CD4-positive, alpha-beta T cell (primary cell): ENCODE data around the gene ACTN4. TPM values are rescaled to one million over a fixed set of nuclear protein-coding genes. Genes with fewer than 3 reads are reported as not detected.

ENCODE experiments used
- ATAC-seq: fragments of 200-7000 bp; cut with Tn5 transposase; one replicate; pipeline ENCODE4 v1.10.0; 2022; ENCODE audit warnings: mild to moderate bottlenecking; ENCODE audit not compliant: poor library complexity
- CTCF ChIA-PET: fragments of 350-600 bp; sonication (Branson Sonifier 250); formaldehyde crosslinking; loops from one replicate; lab custom pipeline; 2021; ENCODE audit warnings: antibody characterized with exemption, inconsistent platforms; lab: Charles Lee
- POLR2A ChIA-PET: fragments of 350-600 bp; sonication (Branson Sonifier 250); formaldehyde crosslinking; loops from one replicate; lab custom pipeline; 2021; ENCODE audit warnings: antibody characterized with exemption, inconsistent platforms; lab: Charles Lee
- DNase-seq, 14 experiments: peaks; one replicate each; pipeline ENCODE4 v3.0.0-alpha.2; 2013 to 2020; ENCODE audit warnings: mixed read lengths in 2 of 14
- H3K27ac ChIP-seq, 2 donors: one replicate each; pipeline versions ENCODE4 v1.5.1 to v1.7.0; 2013; ENCODE audit warnings: low read length in 2 of 2, low read depth in 1 of 2, mild to moderate bottlenecking in 1 of 2
- H3K27me3 ChIP-seq, 2 experiments: 1 replicate in 1 of 2; 2 replicates in 1 of 2; pipeline versions ENCODE4 v1.6.1 to v1.7.0; 2013; ENCODE audit warnings: low read length in 2 of 2, control low read depth in 1 of 2, mild to moderate bottlenecking in 1 of 2, moderate library complexity in 1 of 2; ENCODE audit not compliant: insufficient read depth in 2 of 2, control insufficient read depth in 1 of 2
- H3K36me3 ChIP-seq: one replicate; pipeline ENCODE4 v1.6.1; 2013; ENCODE audit warnings: low read length, control low read depth; ENCODE audit not compliant: insufficient read depth
- H3K4me1 ChIP-seq: one replicate; pipeline ENCODE4 v1.6.1; 2013; ENCODE audit warnings: low read length, control low read depth; ENCODE audit not compliant: insufficient read depth
- H3K4me3 ChIP-seq: one replicate; pipeline ENCODE4 v1.5.1; 2013; ENCODE audit warnings: mild to moderate bottlenecking, low read length, moderate library complexity
- H3K9me3 ChIP-seq, 2 experiments: 1 replicate in 1 of 2; 2 replicates in 1 of 2; pipeline versions ENCODE4 v1.6.1 to v1.7.0; 2013; ENCODE audit warnings: low read length in 2 of 2, mild to moderate bottlenecking in 2 of 2, control low read depth in 1 of 2, moderate library complexity in 1 of 2; ENCODE audit not compliant: control insufficient read depth in 1 of 2, insufficient read depth in 1 of 2
- H3K27ac Mint-ChIP-seq: one replicate; pipeline ENCODE4 v1.8.0; 2020; ENCODE audit warnings: mixed read lengths
- H3K27me3 Mint-ChIP-seq: one replicate; pipeline ENCODE4 v1.8.0; 2021; ENCODE audit warnings: mixed read lengths
- H3K36me3 Mint-ChIP-seq: one replicate; pipeline ENCODE4 v1.8.0; 2021; ENCODE audit warnings: low read depth, mixed read lengths
- H3K4me1 Mint-ChIP-seq: one replicate; pipeline ENCODE4 v1.8.0; 2021; ENCODE audit warnings: low read depth, mixed read lengths
- H3K4me3 Mint-ChIP-seq: one replicate; pipeline ENCODE4 v1.8.0; 2020; ENCODE audit warnings: mild to moderate bottlenecking, mixed read lengths
- H3K9me3 Mint-ChIP-seq: one replicate; pipeline ENCODE4 v1.8.0; 2020; ENCODE audit warnings: mixed read lengths
- CTCF ChIP-seq: fragments of 200-600 bp; IDR thresholded peaks from one replicate; pipeline ENCODE4 v1.8.0; 2022; ENCODE audit warnings: antibody characterized with exemption, mild to moderate bottlenecking
- intact Hi-C, 2 experiments: fragments of 100-400 bp; cut with DNase I in 1 of 2; cut with micrococcal nuclease in 1 of 2; formaldehyde crosslinking; loops; one replicate each; pipeline versions ENCODE4 v1.15.1 to v1.9.0; 2023 to 2025; cut with DNase I, micrococcal nuclease
- total RNA-seq, 174 experiments: library from RNA in 2 of 174; stranded (reverse) in 2 of 174; gene quantifications; one replicate each; pipeline ENCODE4 v1.2.3 and lab custom pipeline; 2021 to 2026

ACTN4 gene
- total RNA-seq, 2 experiments from 2014 or later = 70.3 to 84.0 TPM

DNA sequence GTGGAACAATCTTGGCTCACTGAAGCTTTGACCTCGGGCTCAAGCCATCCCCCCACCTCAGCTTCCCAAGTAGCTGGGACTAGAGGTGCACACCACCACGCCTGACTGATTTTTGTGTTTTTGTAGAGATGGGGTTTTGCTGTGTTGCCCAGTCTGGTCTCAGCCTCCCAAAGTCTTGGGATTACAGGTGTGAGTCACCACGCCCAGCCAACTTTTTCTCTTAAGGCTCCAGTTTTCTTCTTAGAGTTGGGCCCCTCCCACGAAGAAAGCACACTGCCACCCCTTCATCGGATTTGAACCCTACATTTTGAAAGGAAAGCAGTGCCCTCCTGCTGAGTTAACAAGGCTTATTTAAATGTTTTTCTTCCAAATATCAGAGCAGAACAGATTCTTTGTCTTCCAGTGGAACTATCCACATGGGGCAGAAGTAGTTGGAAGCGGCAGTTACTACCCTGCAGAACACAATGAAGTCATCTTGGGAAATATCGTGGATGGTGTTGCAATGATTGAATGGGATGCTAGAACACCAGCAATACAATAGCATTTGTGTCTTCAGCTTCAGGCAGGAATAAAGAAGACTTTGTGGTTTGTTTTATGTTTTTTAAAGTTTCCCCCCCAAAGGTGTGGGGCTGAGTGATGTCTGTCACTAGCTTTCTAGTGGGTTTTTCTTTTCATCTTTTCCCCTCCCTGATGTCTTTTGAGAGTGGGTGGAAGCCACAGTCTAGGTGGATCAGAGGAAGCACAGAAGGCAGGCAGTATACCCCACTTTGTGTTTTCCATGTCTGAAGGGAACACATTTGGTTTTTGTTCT lies 8.9 kb downstream of the ACTN4 start:
- Histone ChIP-seq H3K9me3 (no peaks in the 10 kb centered on the region), H3K27me3 (peaks cover 0 to 12% of the 10 kb centered on the region in 2 experiments), H3K4me3 (peak overlapping the region; percentile 13), H3K36me3 (peaks cover 22% of the 10 kb centered on the region), H3K4me1 (peaks cover 74% of the 10 kb centered on the region), H3K27ac (peak overlapping the region in 1 of 2 donors; percentile 26)
- ATAC-seq (peak; percentile 92), DNase-seq (peak in 8 of 14 experiments; percentile 17 to 86 (median 59))
- POLR2A ChIA-PET = interaction anchor here (0.6 to 2.8 kb wide), 17 partner anchors 9 to 282 kb away, joined by 3 to 27 read pairs (median 5); partner anchors contain the start of genes ACTN4, EIF3K, FAM98C and HNRNPL
- CTCF ChIA-PET = interaction anchor here (0.6 to 2.0 kb wide), 4 partner anchors 19 to 253 kb away, joined by 3 to 10 read pairs (median 7); partner anchors contain the start of gene FAM98C
- peaks cover 54% of the 10 kb centered on the region for H3K4me1 Mint-ChIP-seq
- H3K27ac Mint-ChIP-seq = peak overlapping the region; percentile 39
- H3K9me3 Mint-ChIP-seq = no peaks in the 10 kb centered on the region
- intact Hi-C loops = loop anchor here in 1 of 2 experiments (1.0 kb wide), 1 partner anchor 9 kb away; the partner anchor contains the start of gene ACTN4
- peaks cover 69% of the 10 kb centered on the region for H3K27me3 Mint-ChIP-seq
- H3K4me3 Mint-ChIP-seq = peak overlapping the region; percentile 71
- H3K36me3 Mint-ChIP-seq = no peaks in the 10 kb centered on the region
- TF ChIP-seq CTCF = no peak

DNA sequence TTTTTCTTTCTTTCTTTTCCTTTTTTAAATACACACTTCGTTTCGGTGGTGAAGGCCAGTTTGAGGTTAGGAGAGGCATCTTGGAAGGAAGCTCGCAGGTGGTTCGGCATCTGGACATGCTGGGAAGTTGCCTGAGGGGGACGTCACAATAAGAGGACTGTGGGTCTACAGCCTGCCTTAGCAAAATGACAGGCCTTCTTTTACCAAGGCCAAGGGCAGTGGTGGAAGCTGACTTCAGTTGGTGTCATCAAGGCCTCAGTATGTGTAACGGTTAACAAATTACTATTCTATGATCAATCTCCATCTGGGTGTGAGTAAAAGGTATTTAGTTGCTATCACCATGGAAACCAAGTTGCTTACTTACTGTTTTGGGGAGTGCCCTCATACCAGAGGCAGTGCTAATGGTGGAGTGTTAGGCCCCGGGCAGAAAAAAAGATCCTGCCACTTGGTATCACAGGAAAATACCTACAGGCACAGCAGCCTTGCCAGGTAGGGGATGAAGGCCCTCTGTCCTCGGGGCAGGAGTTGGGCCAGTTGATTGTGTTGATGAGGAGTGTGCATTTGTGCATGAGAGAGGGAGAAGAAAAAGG lies 10.3 kb downstream of the ACTN4 start:
- intact Hi-C loops = no loop called here
- Histone ChIP-seq H3K9me3 (no peaks in the 10 kb centered on the region), H3K27ac (peak overlapping the region in 1 of 2 donors; percentile 33), H3K27me3 (peaks cover 0 to 12% of the 10 kb centered on the region in 2 experiments), H3K36me3 (peaks cover 26% of the 10 kb centered on the region), H3K4me1 (peaks cover 69% of the 10 kb centered on the region), H3K4me3 (no peak overlapping the region)
- Mint-ChIP-seq H3K9me3 (no peaks in the 10 kb centered on the region), H3K36me3 (no peaks in the 10 kb centered on the region), H3K4me1 (peaks cover 60% of the 10 kb centered on the region), H3K4me3 (peak overlapping the region; percentile 42), H3K27me3 (peaks cover 69% of the 10 kb centered on the region), H3K27ac (peak overlapping the region; percentile 39)
- CTCF ChIA-PET = interaction anchor here (0.6 to 2.0 kb wide), 5 partner anchors 21 to 255 kb away, joined by 3 to 10 read pairs (median 5); partner anchors contain the start of gene FAM98C
- ATAC-seq (peak; percentile 30), DNase-seq (peak in 3 of 14 experiments; percentile 22 to 65 (median 64))
- no peak for TF ChIP-seq CTCF
- POLR2A ChIA-PET = interaction anchor here (1.8 to 2.8 kb wide), 3 partner anchors 10 to 192 kb away, joined by 8 to 27 read pairs (median 8); partner anchors contain the start of genes ACTN4 and HNRNPL
